GM21526 (cell line): ENCODE measurements around the gene OR9G1.
"Not testable (repeated sequence)": the region's sequence is repeated elsewhere in the genome, so short reads cannot be mapped to it uniquely, and the experiment has no call there.

ENCODE experiments used
- ATAC-seq: cut with Tn5 transposase; IDR thresholded peaks from one replicate; pipeline ENCODE4 v1.9.1; 2021; ENCODE audit warnings: moderate library complexity; ENCODE audit not compliant: unreplicated experiment, low FRiP score

Gene OR9G1

GRCh38 chr11:56698795-56699194 is at the start of gene OR9G1:
OR9G1 (plus strand) TSS chr11:56699095; CDS start chr11:56700388, 1,293 bp downstream.
- ATAC-seq: no peak

- ATAC-seq: no peak
Measured at GRCh38 chr11:56659755-56660154, 39.1 kb upstream of the OR9G1 start.

- ATAC-seq: no peak
Measured at GRCh38 chr11:56663386-56663785, 35.5 kb upstream of the OR9G1 start, which contains the start of gene OR5AR1. OR5AR1 (plus strand) TSS chr11:56663686; CDS start chr11:56663686, 0 bp downstream.

GRCh38 chr11:56670984-56671383 is 27.9 kb upstream of the OR9G1 start:
- ATAC-seq: no peak

- ATAC-seq: no peak
Measured at GRCh38 chr11:56688554-56689100, 10.3 kb upstream of the OR9G1 start.

GRCh38 chr11:56691179-56691578 is 7.7 kb upstream of the OR9G1 start:
- ATAC-seq: not testable (repeated sequence)

- no peak for ATAC-seq
Measured at GRCh38 chr11:56693428-56693827, 5.5 kb upstream of the OR9G1 start.

- ATAC-seq: no peak
Measured at GRCh38 chr11:56700242-56700913, 1.5 kb downstream of the OR9G1 start.

- ATAC-seq: no peak
Measured at GRCh38 chr11:56700914-56701485, 2.1 kb downstream of the OR9G1 start.

GRCh38 chr11:56705784-56706396 is 7.0 kb downstream of the OR9G1 start:
- no peak for ATAC-seq

GRCh38 chr11:56706486-56706885 is 7.6 kb downstream of the OR9G1 start:
- ATAC-seq: no peak

GRCh38 chr11:56714206-56714605 is 15.3 kb downstream of the OR9G1 start:
- ATAC-seq: no peak

GRCh38 chr11:56716379-56716854 is 17.5 kb downstream of the OR9G1 start:
- ATAC-seq: no peak

GRCh38 chr11:56720513-56720912 is 21.6 kb downstream of the OR9G1 start:
- no peak for ATAC-seq

- no peak for ATAC-seq
Measured at GRCh38 chr11:56740107-56740506, 41.2 kb downstream of the OR9G1 start.

GRCh38 chr11:56740886-56741285 is 42.0 kb downstream of the OR9G1 start:
- no peak for ATAC-seq

- ATAC-seq: no peak
Measured at GRCh38 chr11:56748597-56748996, 49.7 kb downstream of the OR9G1 start, which contains the start of gene OR9G4. OR9G4 (minus strand) TSS chr11:56748697; CDS start chr11:56743766, 4,931 bp downstream.

- ATAC-seq: no peak
Measured at GRCh38 chr11:56750190-56750589, 51.3 kb downstream of the OR9G1 start.

GRCh38 chr11:56751480-56751879 is 52.6 kb downstream of the OR9G1 start:
- no peak for ATAC-seq
